Skin of body (tissue), 2 donors: ENCODE measurements around the gene CXCL17. TPM values are rescaled to one million over a fixed set of nuclear protein-coding genes. Genes with fewer than 3 reads are reported as not detected.
"Not testable (repeated sequence)": the region's sequence is repeated elsewhere in the genome, so short reads cannot be mapped to it uniquely, and the experiment has no call there.

Experiments
- DNase-seq: peaks from one replicate; lab custom pipeline; 2025; lab: John Stamatoyannopoulos, UW
- total RNA-seq: library from RNA; depleted of rRNA; stranded (reverse); fragments of >200 nt; gene quantifications from one replicate; pipeline ENCODE4 v1.2.3, GENCODE V29; 2014

CXCL17 gene
- total RNA-seq, 1 donor from 2014 or later: not detected

DNA sequence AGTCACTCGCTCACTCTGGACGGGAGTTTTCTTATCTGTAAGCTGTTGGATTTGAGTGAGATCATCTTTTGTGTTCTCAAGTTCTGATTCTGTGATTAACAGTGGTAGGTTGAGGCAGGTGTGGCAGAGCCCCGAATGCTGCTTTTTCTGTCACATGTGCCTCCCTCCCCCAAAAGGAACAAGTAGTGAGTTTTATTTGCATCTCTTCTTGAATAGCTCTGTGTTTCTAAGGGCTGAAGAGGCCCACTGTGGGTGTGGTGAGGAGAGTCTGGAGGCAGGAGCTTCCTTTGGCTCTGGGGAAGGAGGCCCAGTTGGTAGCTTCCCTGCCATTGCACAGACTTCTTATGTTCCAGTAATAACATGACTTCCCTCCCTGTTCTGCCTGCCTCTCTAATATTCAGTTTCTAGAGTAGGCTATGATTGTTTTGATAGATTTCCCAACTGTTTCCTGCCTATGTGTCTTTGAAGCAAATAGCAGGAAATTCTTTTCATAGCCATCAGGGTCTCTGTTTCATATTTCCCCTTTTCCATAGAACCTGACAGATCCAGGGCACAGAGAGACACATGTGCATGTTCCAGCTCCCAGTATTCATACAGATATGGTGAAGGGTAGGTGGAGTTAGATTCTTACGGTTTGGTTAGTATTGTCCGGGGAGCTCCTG is 23.9 kb upstream of the CXCL17 start:
- no peak for DNase-seq

DNA sequence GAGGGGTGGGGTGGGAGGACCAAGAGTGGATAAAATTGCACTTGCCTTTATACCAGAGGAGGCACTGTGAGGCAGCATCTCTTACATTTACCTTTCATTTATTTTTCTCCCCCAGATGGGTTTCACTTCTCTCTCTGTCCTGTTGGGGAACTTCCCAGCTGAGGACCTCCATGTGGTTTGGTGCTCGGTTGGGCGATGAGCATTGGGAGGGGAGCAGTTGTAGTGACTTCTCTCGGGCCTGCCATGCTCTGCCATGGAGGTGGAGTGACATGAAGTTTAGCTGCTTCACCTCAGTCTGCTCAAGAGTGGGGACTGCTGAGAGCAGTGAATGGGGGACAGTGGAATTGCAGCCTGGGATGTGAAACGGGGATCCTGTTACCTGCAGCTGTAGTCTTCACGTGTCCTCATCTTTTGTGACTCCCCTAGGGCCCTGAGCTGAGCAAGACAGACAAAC is 23.1 kb upstream of the CXCL17 start:
- no peak for DNase-seq

DNA sequence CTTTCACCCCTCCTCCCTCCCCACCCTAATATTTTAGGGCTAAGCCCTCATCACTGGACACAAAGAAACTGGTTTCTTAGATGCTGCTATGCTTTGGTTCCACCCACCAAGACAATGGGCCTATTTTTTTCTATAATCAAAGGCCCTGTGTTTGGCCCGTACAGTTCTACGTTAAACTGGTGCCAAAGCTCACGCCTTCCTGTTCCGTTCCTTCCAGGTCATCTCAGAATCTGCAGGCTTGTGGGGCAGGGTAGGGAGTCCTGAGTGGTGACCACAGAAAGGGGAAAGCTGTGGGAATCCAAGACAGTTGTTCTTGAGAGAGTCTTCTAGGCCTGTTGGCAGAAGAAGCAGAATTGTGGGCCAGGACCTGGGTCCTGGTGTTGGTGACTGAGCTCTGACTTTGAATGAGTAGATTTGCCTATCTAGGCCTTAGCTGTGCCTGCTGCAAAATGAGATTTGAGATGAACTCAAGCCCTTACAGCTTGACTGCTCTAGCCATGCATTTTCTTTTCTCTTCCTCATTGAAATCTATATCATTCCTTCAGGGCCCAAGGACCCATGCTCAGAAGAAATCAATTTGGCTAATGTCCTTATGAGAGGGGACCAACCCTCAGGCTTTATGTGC is 19.1 kb upstream of the CXCL17 start:
- DNase-seq: no peak

DNA sequence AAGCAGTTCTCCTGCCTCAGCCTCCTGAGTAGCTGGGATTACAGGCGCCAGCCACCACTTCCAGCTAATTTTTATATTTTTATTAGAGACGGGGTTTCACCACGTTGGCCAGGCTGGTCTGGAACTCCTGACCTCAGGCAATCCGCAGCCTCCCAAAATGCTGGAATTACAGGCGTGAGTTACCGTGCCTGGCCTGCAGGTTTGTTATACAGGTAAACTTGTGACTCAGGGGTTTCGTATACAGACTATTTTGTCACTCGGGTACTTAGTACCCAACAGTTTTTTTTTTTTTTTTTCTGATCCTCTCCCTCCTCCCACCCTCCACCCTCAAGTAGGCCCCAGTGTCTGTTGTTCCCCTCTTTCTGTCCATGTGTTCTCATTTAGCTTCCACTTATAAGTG is 18.5 kb upstream of the CXCL17 start:
- not testable (repeated sequence) for DNase-seq

DNA sequence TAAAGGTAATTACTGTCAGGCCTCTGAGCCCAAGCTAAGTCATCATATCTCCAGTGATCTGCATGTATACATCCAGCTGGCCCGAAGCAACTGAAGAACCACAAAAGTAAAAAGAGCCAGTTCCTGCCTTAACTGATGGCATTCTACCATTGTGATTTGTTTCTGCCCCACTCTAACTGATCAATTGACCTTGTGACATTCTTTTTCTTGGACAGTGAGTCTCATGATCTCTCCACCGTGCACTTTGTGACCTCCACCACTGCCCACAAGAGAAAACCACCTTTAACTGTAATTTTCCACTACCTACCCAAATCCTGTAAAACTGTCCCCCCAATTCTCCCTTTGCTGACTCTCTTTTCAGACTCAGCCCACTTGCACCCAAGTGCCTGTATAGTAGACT is 17.2 kb upstream of the CXCL17 start:
- DNase-seq: no peak

DNA sequence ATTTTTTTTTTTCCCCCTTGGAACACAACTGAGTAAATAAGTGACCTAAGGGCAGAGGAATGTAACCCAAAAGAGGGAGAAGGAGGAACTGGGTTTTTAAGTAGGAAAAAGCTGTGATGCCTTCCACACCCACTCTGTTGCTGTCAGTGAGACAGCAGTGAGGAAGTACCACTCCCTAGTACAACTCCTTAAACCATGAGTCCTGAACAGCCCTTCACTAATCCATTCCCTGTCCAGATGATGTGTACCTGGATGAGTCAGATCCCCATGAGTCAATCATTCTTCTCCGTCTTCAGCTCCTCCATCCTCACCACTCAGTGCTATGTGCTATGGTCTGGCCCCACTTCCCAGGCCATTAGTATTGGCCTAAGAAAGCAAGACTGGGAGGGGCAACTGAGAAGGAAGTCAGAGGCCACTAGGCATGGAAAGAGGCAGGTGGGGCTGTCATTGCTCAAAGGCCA is 12.9 kb upstream of the CXCL17 start:
- no peak for DNase-seq

DNA sequence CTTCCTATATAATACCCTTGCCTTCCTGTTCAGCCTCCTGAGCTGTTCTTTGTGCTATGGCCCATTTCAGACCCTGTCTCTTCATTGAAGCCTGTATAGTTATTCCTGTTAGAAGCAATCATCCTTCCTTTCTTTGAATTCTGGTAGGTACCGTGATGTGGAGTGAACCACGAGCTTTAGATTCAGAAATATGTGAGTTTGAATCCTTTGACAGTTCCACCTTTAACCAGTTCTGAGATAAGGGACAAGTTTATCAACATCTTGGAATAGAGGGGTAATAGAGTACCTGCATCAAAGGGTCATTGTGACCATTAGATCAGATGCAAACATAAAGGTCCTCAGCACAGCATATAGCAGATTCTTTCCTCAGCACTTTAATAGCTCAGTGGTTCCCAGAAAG is 12.3 kb upstream of the CXCL17 start:
- DNase-seq: no peak

DNA sequence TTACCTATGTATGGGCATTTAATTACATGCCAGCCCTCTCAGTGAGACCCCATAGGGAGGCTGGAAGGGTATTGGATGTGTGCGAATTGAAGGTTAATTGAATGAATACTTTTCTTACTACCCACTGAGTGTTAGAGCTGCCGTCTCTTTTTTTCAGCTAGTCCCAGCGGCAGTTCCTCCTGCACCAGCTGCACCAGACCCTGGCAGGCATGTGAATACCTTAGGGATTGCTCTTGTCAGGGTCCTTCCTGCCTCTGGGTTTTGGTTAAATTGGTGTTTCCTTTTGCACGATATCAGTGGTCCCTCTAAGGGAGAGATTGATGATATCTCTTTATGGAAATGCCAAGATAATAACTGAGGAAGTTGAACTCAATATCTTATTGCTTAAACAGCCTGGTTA is 9.8 kb upstream of the CXCL17 start:
- no peak for DNase-seq

DNA sequence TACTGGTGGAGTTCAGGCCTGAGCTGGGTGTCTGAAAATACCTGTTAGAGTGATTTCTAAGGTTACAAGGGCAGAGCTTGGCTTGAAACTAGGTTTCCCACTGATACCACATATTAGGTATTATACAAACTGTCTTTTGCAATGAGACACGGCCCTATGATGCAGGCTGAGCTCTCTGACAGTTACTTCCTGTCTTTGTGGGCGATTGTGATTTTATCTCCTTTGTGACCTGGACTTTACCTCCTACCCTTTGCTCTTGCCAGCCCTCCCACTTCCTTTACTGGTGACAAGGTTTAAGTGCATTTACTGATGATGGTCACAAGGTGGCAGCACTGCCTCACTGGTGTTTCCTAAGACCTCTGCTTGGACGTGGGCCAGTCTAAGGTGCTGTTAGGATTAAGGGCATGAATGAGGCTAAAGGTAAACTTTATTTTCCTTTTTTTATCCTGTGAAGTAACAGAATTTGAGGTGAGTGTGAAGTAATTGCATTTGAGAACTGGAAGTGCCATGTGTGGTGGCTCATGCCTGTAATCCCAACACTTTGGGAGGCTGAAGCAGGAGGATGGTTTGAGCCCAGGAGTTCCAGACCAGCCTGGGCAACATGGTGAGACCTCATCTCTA is 7.7 kb upstream of the CXCL17 start:
- peak; percentile 49 for DNase-seq

DNA sequence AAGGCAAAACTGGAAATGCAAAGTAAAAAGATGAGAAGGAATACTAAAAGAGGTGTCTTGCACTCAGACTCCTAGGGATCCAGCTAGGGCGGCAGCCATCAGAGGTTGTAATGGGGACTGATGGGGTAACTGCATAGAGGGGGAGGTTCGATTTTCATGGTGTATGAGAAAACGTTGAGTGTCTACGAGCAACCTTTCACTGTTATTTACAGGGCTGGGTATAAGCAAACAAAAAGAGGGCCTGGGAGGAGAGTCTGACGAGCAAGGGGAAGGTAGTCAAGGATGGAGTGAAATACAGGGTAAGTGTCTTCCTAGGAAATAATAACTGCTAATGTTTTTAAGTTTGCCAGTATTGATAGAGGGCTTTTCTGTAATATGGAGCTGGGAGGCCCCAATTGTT is 5.6 kb upstream of the CXCL17 start:
- not testable (repeated sequence) for DNase-seq

DNA sequence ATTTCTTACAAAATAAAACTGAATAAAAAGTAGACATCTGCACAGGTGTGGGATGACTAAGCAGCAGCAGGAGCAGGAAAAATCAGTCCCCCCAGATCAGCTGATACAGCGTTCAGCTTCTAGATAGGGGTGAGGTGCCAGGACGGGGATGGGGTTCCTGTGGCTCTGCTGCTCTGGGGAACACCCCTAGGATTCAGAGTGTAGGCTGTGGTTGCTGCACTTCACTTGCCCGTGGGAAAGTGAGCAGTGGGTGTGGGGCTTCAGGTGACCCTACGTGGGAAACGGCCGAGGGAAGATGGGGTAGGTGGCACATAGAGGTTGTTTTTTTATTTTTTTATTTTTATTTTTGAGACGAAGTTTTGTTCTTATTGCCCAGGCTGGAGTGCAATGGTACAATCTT is 3.2 kb upstream of the CXCL17 start:
- DNase-seq: no peak

DNA sequence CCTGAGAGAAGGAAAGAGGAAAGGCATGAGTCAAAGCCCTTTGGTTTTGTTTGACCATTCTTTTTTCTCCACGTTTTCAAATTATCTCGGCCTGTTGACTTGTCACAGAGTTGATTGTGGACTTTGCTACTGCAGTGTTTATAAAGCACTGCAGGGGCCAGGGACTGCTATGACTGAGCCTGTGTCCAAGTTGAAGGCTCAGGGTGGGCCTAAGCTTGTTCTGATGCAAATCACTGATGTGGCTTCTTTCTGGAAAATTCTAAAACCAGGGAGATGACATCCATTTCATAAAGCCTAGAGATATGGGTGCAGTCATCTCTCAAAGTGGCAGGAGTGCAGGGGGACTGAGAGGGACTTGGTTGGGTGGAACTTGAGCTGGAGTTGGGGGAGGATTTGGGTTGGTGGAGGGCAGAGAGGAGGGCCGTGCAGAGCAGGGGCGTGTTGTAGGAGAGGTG is 1.2 kb upstream of the CXCL17 start:
- no peak for DNase-seq

DNA sequence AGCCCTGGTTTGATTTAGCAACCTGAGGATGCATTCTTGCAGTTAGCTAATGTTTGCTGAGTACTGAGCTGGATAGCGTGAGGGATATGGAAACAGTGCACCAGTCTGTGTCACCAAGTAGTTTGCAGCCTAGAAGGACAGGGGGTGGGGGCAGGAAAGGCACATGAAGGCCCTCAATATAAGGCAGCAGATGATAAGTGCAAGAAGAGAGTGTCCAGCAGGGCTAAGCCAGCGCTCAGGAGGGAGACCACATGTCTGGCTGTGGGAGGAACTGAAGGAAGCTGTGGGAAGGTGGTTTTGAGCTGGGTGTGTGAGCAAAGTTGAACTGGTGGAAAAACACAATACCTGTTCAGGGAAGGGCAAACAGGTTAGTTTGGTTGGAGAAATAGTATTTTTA is 1.7 kb downstream of the CXCL17 start:
- no peak for DNase-seq

DNA sequence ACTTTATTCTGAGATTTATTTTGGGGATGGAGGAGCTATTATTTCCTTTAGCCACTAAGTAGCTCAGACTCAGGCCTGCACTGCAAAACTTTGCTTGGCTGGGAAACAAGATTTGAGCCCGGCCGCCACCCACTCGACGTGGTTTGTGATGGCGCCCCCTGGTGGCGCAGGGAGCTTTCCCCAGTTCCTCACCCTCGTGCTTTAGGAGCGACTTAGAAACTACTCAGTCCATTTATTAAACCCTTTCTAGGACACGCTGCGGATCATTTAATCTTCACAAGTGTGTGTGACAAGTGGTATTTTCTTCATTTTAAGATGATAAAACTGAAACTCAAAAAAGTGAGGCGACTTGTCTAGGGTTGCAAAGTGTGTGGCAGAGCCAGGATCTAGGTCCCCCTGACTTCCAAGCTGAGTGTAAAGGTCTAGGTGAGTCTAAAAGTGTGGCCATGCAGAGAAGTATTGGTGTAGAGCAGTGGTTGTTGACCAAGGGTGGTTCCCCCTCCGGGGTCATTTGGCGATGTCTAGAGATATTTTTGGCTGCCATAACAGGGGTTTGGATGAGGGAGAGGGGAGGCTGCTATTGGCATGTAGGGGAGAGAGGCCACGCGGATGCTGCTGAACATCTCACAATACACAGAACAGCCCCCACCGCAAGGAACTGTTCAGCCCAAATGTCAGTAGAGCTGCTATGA is 2.2 kb downstream of the CXCL17 start:
- peak; percentile 29 for DNase-seq

DNA sequence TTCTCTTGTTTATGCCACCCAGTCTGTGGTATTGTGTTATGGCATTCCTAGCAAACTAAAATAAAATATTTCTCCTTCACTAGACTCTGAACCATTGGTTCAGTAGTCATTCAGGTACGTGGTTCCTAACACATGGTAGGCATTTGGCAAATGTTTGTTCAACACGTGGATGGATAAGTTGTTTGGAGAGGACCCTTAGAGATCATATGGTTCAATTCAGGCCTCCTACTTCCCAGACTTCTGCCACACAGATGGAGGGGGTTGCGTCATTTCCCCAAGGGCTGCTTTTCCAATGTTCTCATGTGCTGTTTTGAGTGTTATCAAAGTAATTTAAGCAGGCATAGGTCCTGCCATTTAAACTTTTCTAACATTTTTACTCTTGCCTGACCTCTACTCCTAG is 6.7 kb downstream of the CXCL17 start:
- DNase-seq: peak; percentile 89

DNA sequence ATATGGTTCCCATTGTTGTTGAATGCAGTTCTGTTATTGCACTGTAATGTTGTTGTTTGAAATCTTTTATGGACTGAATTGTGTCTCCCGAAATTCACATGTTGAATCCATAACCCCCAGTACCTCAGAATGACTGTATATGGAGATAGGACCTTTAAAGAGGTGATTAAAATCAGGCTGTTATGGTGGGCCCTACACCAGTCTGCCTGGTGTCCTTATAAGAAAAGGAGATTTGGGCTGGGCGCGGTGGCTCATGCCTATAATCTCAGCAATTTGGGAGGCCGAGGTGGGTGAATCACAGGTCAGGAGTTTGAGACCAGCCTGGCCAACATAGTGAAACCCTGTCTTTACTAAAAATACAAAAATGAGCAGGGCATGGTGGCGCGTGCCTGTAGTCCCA is 7.4 kb downstream of the CXCL17 start:
- DNase-seq: peak; percentile 90

DNA sequence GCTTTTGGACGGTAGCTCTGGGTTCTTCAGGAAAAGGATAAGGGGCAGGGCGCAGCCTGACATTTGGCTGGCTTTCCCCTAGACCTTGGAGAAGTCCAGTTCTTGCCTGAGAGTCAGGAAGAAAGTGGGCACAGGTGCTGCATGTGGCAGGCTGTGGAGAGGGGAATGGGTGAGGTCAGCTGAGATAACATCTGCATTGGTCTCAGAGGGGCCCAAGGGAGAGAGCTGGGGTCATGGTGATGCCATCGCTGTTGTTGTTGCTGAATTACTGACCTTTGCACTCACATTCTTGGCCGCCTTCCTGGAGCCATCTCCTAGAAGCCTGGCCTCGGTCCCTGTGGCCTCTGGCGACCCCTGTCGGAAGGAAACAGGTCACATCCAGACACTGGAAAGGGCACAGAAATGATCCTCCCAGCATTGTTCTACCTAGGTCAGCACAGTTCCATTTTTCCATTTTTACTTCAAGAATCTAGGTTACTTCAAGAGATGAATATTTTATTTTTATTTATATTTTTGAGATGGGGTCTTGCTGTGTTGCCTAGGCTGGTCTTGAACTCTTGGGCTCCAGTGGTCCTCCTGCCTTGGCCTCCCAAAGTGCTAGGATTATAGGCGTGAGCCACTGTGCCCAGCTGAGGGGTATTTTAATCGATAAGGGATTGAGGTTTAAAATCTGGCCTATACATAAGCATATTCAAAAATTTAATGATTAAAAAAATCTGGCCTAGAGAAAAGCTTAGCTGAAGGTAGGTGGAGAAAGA is 9.1 kb downstream of the CXCL17 start:
- DNase-seq: peak; percentile 43

DNA sequence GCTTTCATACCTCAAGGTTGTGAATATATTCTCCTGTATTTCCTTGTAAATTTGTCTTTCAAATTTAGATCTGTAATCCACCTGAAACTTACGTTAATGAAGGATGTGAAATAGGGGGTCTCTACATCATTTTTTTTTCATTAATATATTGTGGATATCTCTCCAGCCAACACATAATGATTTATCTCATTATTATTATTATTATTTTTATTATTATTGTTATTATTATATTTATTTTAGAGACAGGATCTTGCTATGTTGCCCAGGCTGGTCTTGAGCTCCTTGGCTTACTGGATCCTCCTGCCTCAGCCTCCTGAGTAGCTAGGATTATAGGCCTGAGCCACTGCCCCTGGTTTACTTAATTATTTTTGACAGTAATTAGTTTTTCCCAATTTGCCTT is 11.3 kb downstream of the CXCL17 start:
- DNase-seq: no peak

DNA sequence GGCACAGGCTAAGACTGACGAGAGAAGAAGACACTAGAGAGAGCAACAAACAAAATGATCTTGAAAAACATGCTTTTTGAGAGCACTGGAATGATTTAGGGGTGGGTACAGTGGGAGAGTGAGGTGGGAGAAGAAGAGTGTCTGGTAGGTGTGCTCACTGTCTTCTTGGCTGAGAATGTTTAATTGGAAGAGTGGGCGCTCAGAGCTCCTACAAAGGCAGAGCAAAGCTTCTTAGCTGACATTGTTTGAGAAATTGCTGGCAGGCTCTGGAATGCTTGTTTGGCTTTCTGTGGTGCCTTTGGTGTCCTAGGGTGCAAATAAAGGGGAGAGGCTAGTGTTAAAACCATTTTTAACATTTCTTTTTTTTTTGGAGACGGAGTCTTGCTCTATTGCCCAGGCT is 14.1 kb downstream of the CXCL17 start:
- DNase-seq: no peak

DNA sequence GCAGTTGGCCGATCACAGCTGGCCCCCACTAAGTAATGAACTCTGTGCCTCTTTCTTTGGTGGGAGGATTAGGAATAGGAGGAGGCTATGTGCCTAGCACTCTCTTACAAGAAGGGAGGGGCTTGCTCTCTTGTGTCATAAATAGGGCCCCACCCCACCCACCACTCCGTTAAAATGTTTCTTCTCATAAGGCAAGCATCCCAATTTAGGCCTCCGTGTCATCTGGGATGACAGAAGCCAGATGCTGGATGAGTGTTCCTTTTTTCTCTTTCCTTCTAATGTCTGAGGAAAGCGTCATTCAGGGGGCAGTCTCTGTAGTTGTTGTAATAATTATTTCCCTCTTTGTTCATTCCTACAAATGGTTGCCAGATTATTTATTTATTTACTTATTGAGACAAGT is 15.4 kb downstream of the CXCL17 start, which contains the start of gene LIPE:
Gene LIPE (minus strand): TSS at position 76 of the 400 bp plus-strand sequence. CDS start 239 bp downstream, outside the sequence.
- DNase-seq: peak; percentile 92

DNA sequence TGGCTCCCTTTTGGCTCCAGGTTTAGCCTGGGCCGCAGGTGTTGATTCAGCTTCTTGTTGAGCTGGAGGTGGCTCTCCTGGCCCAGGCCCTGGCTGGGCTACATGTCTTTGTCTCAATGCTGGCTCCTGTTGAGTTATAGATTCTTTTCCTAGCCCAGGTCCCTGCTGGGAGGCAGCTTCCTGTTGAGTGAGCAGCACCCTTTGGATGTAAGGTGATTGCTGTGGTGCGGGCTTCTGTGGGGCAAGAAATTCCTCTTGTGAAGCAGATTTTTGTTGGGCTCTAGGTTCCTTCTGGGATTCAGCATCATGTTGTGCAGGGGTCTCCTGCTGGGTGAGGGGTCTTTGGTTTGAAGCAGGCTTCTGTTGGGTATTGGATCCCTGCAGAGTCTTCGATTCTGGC is 16.1 kb downstream of the CXCL17 start:
- no peak for DNase-seq
